H1 (cell line): ENCODE data around the gene ABCA2.

ENCODE experiments used
- CTCF ChIP-seq, 3 experiments: IDR thresholded peaks; 1 replicate in 2 of 3; 2 replicates in 1 of 3; pipeline versions ENCODE4 v1.5.1 to v1.6.1; 2011; ENCODE audit warnings: low read length in 3 of 3, mild to moderate bottlenecking in 3 of 3, inconsistent platforms in 2 of 3, low read depth in 1 of 3, moderate library complexity in 1 of 3; ENCODE audit not compliant: insufficient read depth in 1 of 3; ENCODE audit errors: control extremely low read depth in 1 of 3
- EP300 ChIP-seq, 2 experiments: IDR thresholded peaks; 1 replicate in 1 of 2; 2 replicates in 1 of 2; pipeline ENCODE4 v1.6.1; 2011 to 2012; ENCODE audit warnings: low read depth in 2 of 2, low read length in 2 of 2, mild to moderate bottlenecking in 2 of 2, borderline replicate concordance in 1 of 2, inconsistent platforms in 1 of 2, moderate library complexity in 1 of 2
- EZH2 ChIP-seq: fragments of 200-600 bp; sonication (generic); IDR thresholded peaks from 2 replicates; pipeline ENCODE4 v1.7.1; 2012; ENCODE audit warnings: low read depth, mild to moderate bottlenecking, moderate library complexity, low read length, inconsistent platforms; ENCODE audit not compliant: severe bottlenecking
- FOSL1 ChIP-seq: IDR thresholded peaks from 2 replicates; pipeline ENCODE4 v1.6.1; 2011; ENCODE audit warnings: mild to moderate bottlenecking, low read depth, low read length, moderate library complexity; ENCODE audit not compliant: insufficient read depth
- GABPA ChIP-seq: IDR thresholded peaks from 2 replicates; pipeline ENCODE4 v1.6.1; 2011; ENCODE audit warnings: mild to moderate bottlenecking, low read length, moderate library complexity, borderline replicate concordance; ENCODE audit not compliant: insufficient read depth
- KDM1A ChIP-seq: fragments of 200-600, 300-600 bp; sonication (generic); IDR thresholded peaks from 2 replicates; pipeline ENCODE4 v1.7.1; 2016; ENCODE audit warnings: mild to moderate bottlenecking, low read length, borderline replicate concordance
- MAX ChIP-seq: IDR thresholded peaks from 2 replicates; pipeline ENCODE4 v1.6.1; 2012; ENCODE audit warnings: inconsistent platforms
- POLR2A ChIP-seq, 2 experiments: IDR thresholded peaks; 1 replicate in 1 of 2; 2 replicates in 1 of 2; pipeline ENCODE4 v1.6.1; 2011; ENCODE audit warnings: low read depth in 2 of 2, low read length in 2 of 2, mild to moderate bottlenecking in 2 of 2; ENCODE audit errors: control extremely low read depth in 1 of 2
- POLR2AphosphoS5 ChIP-seq: IDR thresholded peaks from 2 replicates; pipeline ENCODE4 v1.6.1; 2011; ENCODE audit warnings: low read depth, low read length
- RXRA ChIP-seq: IDR thresholded peaks from 2 replicates; pipeline ENCODE4 v1.6.1; 2011; ENCODE audit warnings: low read depth, mild to moderate bottlenecking, low read length, moderate library complexity; ENCODE audit not compliant: insufficient read depth
- SAP30 ChIP-seq: fragments of 300-600 bp; sonication (generic); IDR thresholded peaks from 2 replicates; pipeline ENCODE4 v1.7.1; 2012; ENCODE audit warnings: low read length, moderate library complexity, mild to moderate bottlenecking, inconsistent platforms; ENCODE audit not compliant: insufficient read depth, insufficient replicate concordance
- SIX5 ChIP-seq: IDR thresholded peaks from 2 replicates; pipeline ENCODE4 v1.6.1; 2011; ENCODE audit warnings: mild to moderate bottlenecking, low read depth, low read length
- TAF1 ChIP-seq: IDR thresholded peaks from 2 replicates; pipeline ENCODE4 v1.6.1; 2011; ENCODE audit warnings: mild to moderate bottlenecking, low read depth, low read length
- USF2 ChIP-seq: IDR thresholded peaks from 2 replicates; pipeline ENCODE4 v1.6.1; 2011; ENCODE audit warnings: low read length, improper control_type of control experiment

GRCh38 chr9:136995772-136996311 is 32.2 kb downstream of the ABCA2 start:
- TF ChIP-seq POLR2A (IDR thresholded peaks at IDR 0.05; ENCODE audit: control extremely low read depth in 1 of 2, low read depth in 2 of 2, low read length in 2 of 2) = no peak
- TF ChIP-seq CTCF (IDR thresholded peaks at IDR 0.05; ENCODE audit: control extremely low read depth in 1 of 3, insufficient read depth in 1 of 3, low read depth in 1 of 3, low read length in 3 of 3) = no peak
- TF ChIP-seq KDM1A = no peak
- no peak for TF ChIP-seq EZH2
- no peak for TF ChIP-seq RXRA
- TF ChIP-seq TAF1 = no peak
- TF ChIP-seq SAP30 = no peak
- TF ChIP-seq FOSL1 = no peak
- no peak for TF ChIP-seq SIX5
- TF ChIP-seq MAX = no peak
- no peak for TF ChIP-seq POLR2AphosphoS5
- no peak for TF ChIP-seq EP300 (IDR thresholded peaks at IDR 0.05; ENCODE audit: borderline replicate concordance in 1 of 2, low read depth in 2 of 2, low read length in 2 of 2)
- TF ChIP-seq USF2 = no peak
- no peak for TF ChIP-seq GABPA
